Pulmonary artery endothelial cell (primary cell): ENCODE results near the gene PTPRR. TPM values are rescaled to one million over a fixed set of nuclear protein-coding genes. Genes with fewer than 3 reads are reported as not detected.
"Not testable (repeated sequence)": the region's sequence is repeated elsewhere in the genome, so short reads cannot be mapped to it uniquely, and the experiment has no call there.

ENCODE experiments used
- DNase-seq: peaks from one replicate; pipeline ENCODE4 v3.0.0-alpha.2; 2011; ENCODE audit warnings: low read depth, low spot score
- total RNA-seq: library from RNA; depleted of rRNA; stranded (reverse); fragments of >200 nt; gene quantifications from 2 replicates; pipeline ENCODE4 v1.2.3, GENCODE V29; 2014

Gene PTPRR
- total RNA-seq, 1 donor from 2014 or later = 0.66 TPM

- no peak for DNase-seq
Observed at GRCh38 chr12:70840656-70841350, 79.7 kb downstream of the PTPRR start.

GRCh38 chr12:70839544-70839943 is 81.0 kb downstream of the PTPRR start:
- DNase-seq = no peak

- DNase-seq = no peak
Observed at GRCh38 chr12:70838127-70838526, 82.4 kb downstream of the PTPRR start.

GRCh38 chr12:70837026-70837425 is 83.5 kb downstream of the PTPRR start:
- DNase-seq = no peak

GRCh38 chr12:70835948-70836347 is 84.6 kb downstream of the PTPRR start:
- DNase-seq = no peak

- no peak for DNase-seq
Observed at GRCh38 chr12:70831543-70831942, 89.0 kb downstream of the PTPRR start.

- DNase-seq = no peak
Observed at GRCh38 chr12:70830221-70831061, 90.1 kb downstream of the PTPRR start.

- DNase-seq = no peak
Observed at GRCh38 chr12:70829070-70829469, 91.5 kb downstream of the PTPRR start.

GRCh38 chr12:70828351-70828750 is 92.2 kb downstream of the PTPRR start:
- no peak for DNase-seq

GRCh38 chr12:70826156-70826555 is 94.4 kb downstream of the PTPRR start:
- no peak for DNase-seq

GRCh38 chr12:70824511-70824910 is 96.0 kb downstream of the PTPRR start:
- DNase-seq = no peak

GRCh38 chr12:70823182-70823976 is 97.2 kb downstream of the PTPRR start:
- DNase-seq = no peak

- DNase-seq = no peak
Observed at GRCh38 chr12:70822412-70822811, 98.1 kb downstream of the PTPRR start.

- DNase-seq = no peak
Observed at GRCh38 chr12:70815971-70816391, 104.6 kb downstream of the PTPRR start.

- no peak for DNase-seq
Observed at GRCh38 chr12:70815056-70815455, 105.5 kb downstream of the PTPRR start.

- DNase-seq = no peak
Observed at GRCh38 chr12:70813559-70813958, 107.0 kb downstream of the PTPRR start.

- no peak for DNase-seq
Observed at GRCh38 chr12:70812136-70812535, 108.4 kb downstream of the PTPRR start.

- DNase-seq = no peak
Observed at GRCh38 chr12:70809887-70810286, 110.7 kb downstream of the PTPRR start.

GRCh38 chr12:70807993-70808392 is 112.5 kb downstream of the PTPRR start:
- DNase-seq = not testable (repeated sequence)

GRCh38 chr12:70806827-70807226 is 113.7 kb downstream of the PTPRR start:
- DNase-seq = no peak

- no peak for DNase-seq
Observed at GRCh38 chr12:70806043-70806442, 114.5 kb downstream of the PTPRR start.
